ENCODE results near the gene ADGRL3.

DNA sequence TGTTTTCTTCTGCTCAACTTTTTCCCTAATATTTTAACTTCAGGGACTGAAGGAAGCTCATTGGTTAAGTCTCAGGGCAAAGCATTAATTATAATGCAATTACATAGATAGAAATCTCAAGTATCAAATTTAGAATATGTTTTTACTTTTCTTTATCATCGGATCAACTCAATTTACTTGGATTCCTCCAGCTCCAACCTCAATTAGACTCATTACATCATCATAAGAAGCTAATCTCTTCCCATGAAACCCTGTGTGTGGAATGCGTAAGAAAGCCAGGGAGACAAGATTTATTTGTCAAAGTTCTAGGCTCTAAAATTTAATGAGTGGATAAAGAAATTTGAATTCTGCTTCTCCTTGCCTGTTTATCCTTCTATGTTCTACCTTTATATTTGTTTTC, 918.4 kb downstream of the ADGRL3 start:
- TF ChIP-seq, protein P1, sequence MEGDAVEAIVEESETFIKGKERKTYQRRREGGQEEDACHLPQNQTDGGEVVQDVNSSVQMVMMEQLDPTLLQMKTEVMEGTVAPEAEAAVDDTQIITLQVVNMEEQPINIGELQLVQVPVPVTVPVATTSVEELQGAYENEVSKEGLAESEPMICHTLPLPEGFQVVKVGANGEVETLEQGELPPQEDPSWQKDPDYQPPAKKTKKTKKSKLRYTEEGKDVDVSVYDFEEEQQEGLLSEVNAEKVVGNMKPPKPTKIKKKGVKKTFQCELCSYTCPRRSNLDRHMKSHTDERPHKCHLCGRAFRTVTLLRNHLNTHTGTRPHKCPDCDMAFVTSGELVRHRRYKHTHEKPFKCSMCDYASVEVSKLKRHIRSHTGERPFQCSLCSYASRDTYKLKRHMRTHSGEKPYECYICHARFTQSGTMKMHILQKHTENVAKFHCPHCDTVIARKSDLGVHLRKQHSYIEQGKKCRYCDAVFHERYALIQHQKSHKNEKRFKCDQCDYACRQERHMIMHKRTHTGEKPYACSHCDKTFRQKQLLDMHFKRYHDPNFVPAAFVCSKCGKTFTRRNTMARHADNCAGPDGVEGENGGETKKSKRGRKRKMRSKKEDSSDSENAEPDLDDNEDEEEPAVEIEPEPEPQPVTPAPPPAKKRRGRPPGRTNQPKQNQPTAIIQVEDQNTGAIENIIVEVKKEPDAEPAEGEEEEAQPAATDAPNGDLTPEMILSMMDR (tag by site-specific recombination; IDR thresholded peaks at IDR 0.05): no peak
- TF ChIP-seq SETDB1 (IDR thresholded peaks at IDR 0.05; ENCODE audit: insufficient read length, low read length) (no peak), ZNF423 (tag by site-specific recombination; IDR thresholded peaks at IDR 0.05) (no peak), RBAK (tag by site-specific recombination; IDR thresholded peaks at IDR 0.05) (no peak), ZFP41 (tag by site-specific recombination; IDR thresholded peaks at IDR 0.05; ENCODE audit: borderline replicate concordance) (no peak), ZNF184 (tag by site-specific recombination; IDR thresholded peaks at IDR 0.05) (no peak), ZNF121 (tag by site-specific recombination; IDR thresholded peaks at IDR 0.05) (no peak)
- TF ChIP-seq, protein P2, sequence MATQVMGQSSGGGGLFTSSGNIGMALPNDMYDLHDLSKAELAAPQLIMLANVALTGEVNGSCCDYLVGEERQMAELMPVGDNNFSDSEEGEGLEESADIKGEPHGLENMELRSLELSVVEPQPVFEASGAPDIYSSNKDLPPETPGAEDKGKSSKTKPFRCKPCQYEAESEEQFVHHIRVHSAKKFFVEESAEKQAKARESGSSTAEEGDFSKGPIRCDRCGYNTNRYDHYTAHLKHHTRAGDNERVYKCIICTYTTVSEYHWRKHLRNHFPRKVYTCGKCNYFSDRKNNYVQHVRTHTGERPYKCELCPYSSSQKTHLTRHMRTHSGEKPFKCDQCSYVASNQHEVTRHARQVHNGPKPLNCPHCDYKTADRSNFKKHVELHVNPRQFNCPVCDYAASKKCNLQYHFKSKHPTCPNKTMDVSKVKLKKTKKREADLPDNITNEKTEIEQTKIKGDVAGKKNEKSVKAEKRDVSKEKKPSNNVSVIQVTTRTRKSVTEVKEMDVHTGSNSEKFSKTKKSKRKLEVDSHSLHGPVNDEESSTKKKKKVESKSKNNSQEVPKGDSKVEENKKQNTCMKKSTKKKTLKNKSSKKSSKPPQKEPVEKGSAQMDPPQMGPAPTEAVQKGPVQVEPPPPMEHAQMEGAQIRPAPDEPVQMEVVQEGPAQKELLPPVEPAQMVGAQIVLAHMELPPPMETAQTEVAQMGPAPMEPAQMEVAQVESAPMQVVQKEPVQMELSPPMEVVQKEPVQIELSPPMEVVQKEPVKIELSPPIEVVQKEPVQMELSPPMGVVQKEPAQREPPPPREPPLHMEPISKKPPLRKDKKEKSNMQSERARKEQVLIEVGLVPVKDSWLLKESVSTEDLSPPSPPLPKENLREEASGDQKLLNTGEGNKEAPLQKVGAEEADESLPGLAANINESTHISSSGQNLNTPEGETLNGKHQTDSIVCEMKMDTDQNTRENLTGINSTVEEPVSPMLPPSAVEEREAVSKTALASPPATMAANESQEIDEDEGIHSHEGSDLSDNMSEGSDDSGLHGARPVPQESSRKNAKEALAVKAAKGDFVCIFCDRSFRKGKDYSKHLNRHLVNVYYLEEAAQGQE (tag by site-specific recombination; IDR thresholded peaks at IDR 0.05): no peak
- TF ChIP-seq, protein P3, sequence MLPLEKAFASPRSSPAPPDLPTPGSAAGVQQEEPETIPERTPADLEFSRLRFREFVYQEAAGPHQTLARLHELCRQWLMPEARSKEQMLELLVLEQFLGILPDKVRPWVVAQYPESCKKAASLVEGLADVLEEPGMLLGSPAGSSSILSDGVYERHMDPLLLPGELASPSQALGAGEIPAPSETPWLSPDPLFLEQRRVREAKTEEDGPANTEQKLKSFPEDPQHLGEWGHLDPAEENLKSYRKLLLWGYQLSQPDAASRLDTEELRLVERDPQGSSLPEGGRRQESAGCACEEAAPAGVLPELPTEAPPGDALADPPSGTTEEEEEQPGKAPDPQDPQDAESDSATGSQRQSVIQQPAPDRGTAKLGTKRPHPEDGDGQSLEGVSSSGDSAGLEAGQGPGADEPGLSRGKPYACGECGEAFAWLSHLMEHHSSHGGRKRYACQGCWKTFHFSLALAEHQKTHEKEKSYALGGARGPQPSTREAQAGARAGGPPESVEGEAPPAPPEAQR (tag by site-specific recombination; IDR thresholded peaks at IDR 0.05): no peak
- TF ChIP-seq, protein P4, sequence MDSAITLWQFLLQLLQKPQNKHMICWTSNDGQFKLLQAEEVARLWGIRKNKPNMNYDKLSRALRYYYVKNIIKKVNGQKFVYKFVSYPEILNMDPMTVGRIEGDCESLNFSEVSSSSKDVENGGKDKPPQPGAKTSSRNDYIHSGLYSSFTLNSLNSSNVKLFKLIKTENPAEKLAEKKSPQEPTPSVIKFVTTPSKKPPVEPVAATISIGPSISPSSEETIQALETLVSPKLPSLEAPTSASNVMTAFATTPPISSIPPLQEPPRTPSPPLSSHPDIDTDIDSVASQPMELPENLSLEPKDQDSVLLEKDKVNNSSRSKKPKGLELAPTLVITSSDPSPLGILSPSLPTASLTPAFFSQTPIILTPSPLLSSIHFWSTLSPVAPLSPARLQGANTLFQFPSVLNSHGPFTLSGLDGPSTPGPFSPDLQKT (IDR thresholded peaks at IDR 0.05; ENCODE audit: borderline replicate concordance, low read depth, low read length): no peak

Data from HEK293 (cell line).